Urinary bladder (tissue), 4 donors: Measurements from ENCODE around the gene AMPD3. TPM values are rescaled to one million over a fixed set of nuclear protein-coding genes. Genes with fewer than 3 reads are reported as not detected.

Source experiments
- DNase-seq: peaks from one replicate; pipeline ENCODE4 v3.0.0-alpha.2; 2015; ENCODE audit errors: extremely low spot score
- H3K27ac ChIP-seq: one replicate; pipeline ENCODE4 v1.5.1; 2013; ENCODE audit warnings: low read depth, mild to moderate bottlenecking, moderate library complexity
- H3K36me3 ChIP-seq: one replicate; pipeline ENCODE4 v1.6.1; 2013; ENCODE audit warnings: mild to moderate bottlenecking, moderate library complexity; ENCODE audit not compliant: insufficient read depth
- H3K4me1 ChIP-seq: one replicate; pipeline ENCODE4 v1.6.1; 2013; ENCODE audit warnings: mild to moderate bottlenecking, moderate library complexity; ENCODE audit not compliant: insufficient read depth
- H3K4me3 ChIP-seq: one replicate; pipeline ENCODE4 v1.5.1; 2013; ENCODE audit warnings: low read depth, low read length
- WGBS: extraction: QIAGEN DNeasy Blood & Tissue Kit; methylation state at CpG from one replicate; pipeline ENCODE4 v1.1.7; 2013; 5-methylcytosine and 5-hydroxymethylcytosine counted together
- polyA plus RNA-seq: library from polyadenylated mRNA; stranded (reverse); fragments of 200-250 nt; gene quantifications from one replicate; pipeline ENCODE4 v1.2.3, GENCODE V29; 2013
- total RNA-seq: library from RNA; depleted of rRNA; stranded (reverse); fragments of >200 nt; gene quantifications from one replicate; pipeline ENCODE4 v1.2.3, GENCODE V29; 2014
- donor health status: healthy with polysubstance abuse.
- donor health status: healthy.

AMPD3 gene
- total and polyA plus RNA-seq, 2 donors = 2.4 to 5.2 TPM

- no peaks in the 10 kb centered on the region for H3K4me1 ChIP-seq
- no peaks in the 10 kb centered on the region for H3K36me3 ChIP-seq
- WGBS = 91% methylated on average over 8 of the region's 8 CpGs
- H3K27ac ChIP-seq = no peak overlapping the region
- H3K4me3 ChIP-seq = no peak overlapping the region
- no peak for DNase-seq
Observed at GRCh38 chr11:10441652-10442503, 13.2 kb upstream of the AMPD3 start.

GRCh38 chr11:10443152-10443551, 11.9 kb upstream of the AMPD3 start:
- no peaks in the 10 kb centered on the region for H3K36me3 ChIP-seq
- 93% methylated on average over 7 of the region's 7 CpGs for WGBS
- no peak overlapping the region for H3K27ac ChIP-seq
- DNase-seq = no peak
- H3K4me3 ChIP-seq = no peak overlapping the region
- H3K4me1 ChIP-seq = no peaks in the 10 kb centered on the region

- Histone ChIP-seq H3K4me1 (no peaks in the 10 kb centered on the region), H3K4me3 (no peak overlapping the region), H3K36me3 (no peaks in the 10 kb centered on the region), H3K27ac (no peak overlapping the region)
- 87% methylated on average over 4 of the region's 4 CpGs for WGBS
- no peak for DNase-seq
Observed at GRCh38 chr11:10443721-10444235, 11.3 kb upstream of the AMPD3 start.

- WGBS = 82% methylated on average over 4 of the region's 4 CpGs
Observed at GRCh38 chr11:10444725-10445315, 10.2 kb upstream of the AMPD3 start.

GRCh38 chr11:10447445-10447844, 7.6 kb upstream of the AMPD3 start:
- H3K4me1 ChIP-seq = no peaks in the 10 kb centered on the region
- no peak overlapping the region for H3K27ac ChIP-seq
- WGBS = 92% methylated on average over 2 of the region's 2 CpGs

More at GRCh38 chr11:10444725-10445315, 10.2 kb upstream of the AMPD3 start:
- DNase-seq = no peak
- H3K4me3 ChIP-seq = no peak overlapping the region
- H3K27ac ChIP-seq = no peak overlapping the region
- H3K4me1 ChIP-seq = no peaks in the 10 kb centered on the region
- no peaks in the 10 kb centered on the region for H3K36me3 ChIP-seq

GRCh38 chr11:10450462-10451425, 4.3 kb upstream of the AMPD3 start:
- no peaks in the 10 kb centered on the region for H3K4me1 ChIP-seq
- H3K36me3 ChIP-seq = no peaks in the 10 kb centered on the region
- peak overlapping the region; percentile 82 for H3K27ac ChIP-seq
- no peak for DNase-seq
- peak overlapping the region; percentile 55 for H3K4me3 ChIP-seq
- WGBS = 8% methylated on average over 94 of the region's 94 CpGs

More at GRCh38 chr11:10447445-10447844, 7.6 kb upstream of the AMPD3 start:
- Histone ChIP-seq H3K4me3 (no peak overlapping the region), H3K36me3 (no peaks in the 10 kb centered on the region)
- no peak for DNase-seq

GRCh38 chr11:10451426-10452116, 3.5 kb upstream of the AMPD3 start:
- WGBS = 81% methylated on average over 4 of the region's 4 CpGs
- DNase-seq = no peak
- H3K4me1 ChIP-seq = no peaks in the 10 kb centered on the region
- H3K27ac ChIP-seq = no peak overlapping the region
- no peaks in the 10 kb centered on the region for H3K36me3 ChIP-seq
- no peak overlapping the region for H3K4me3 ChIP-seq

GRCh38 chr11:10452211-10452767, 2.8 kb upstream of the AMPD3 start:
- no peak for DNase-seq
- Histone ChIP-seq H3K36me3 (no peaks in the 10 kb centered on the region), H3K4me1 (no peaks in the 10 kb centered on the region), H3K4me3 (no peak overlapping the region), H3K27ac (no peak overlapping the region)
- 93% methylated on average over 3 of the region's 3 CpGs for whole genome bisulfite sequencing

- no peak for DNase-seq
- H3K4me3 ChIP-seq = no peak overlapping the region
- WGBS = 92% methylated on average over 3 of the region's 3 CpGs
- no peaks in the 10 kb centered on the region for H3K4me1 ChIP-seq
- H3K27ac ChIP-seq = no peak overlapping the region
- no peaks in the 10 kb centered on the region for H3K36me3 ChIP-seq
Observed at GRCh38 chr11:10453261-10453660, 1.8 kb upstream of the AMPD3 start.

- Histone ChIP-seq H3K27ac (peak overlapping the region; percentile 76), H3K4me1 (no peaks in the 10 kb centered on the region), H3K36me3 (no peaks in the 10 kb centered on the region), H3K4me3 (peak overlapping the region; percentile 14)
- peak; percentile 46 for DNase-seq
- 11% methylated on average over 18 of the region's 18 CpGs for WGBS
Observed at GRCh38 chr11:10455637-10456487, 798 bp downstream of the AMPD3 start.

- no peaks in the 10 kb centered on the region for H3K36me3 ChIP-seq
- 55% methylated on average over 3 of the region's 3 CpGs for whole genome bisulfite sequencing
Observed at GRCh38 chr11:10456519-10456918, 1.5 kb downstream of the AMPD3 start.

GRCh38 chr11:10457901-10458300, 2.8 kb downstream of the AMPD3 start:
- no peak for DNase-seq
- H3K27ac ChIP-seq = no peak overlapping the region
- H3K4me3 ChIP-seq = no peak overlapping the region
- no peaks in the 10 kb centered on the region for H3K4me1 ChIP-seq
- H3K36me3 ChIP-seq = no peaks in the 10 kb centered on the region

More at GRCh38 chr11:10456519-10456918, 1.5 kb downstream of the AMPD3 start:
- no peak overlapping the region for H3K27ac ChIP-seq
- H3K4me3 ChIP-seq = no peak overlapping the region
- no peak for DNase-seq
- H3K4me1 ChIP-seq = no peaks in the 10 kb centered on the region
